Measurements from ENCODE around the gene SHISA3.
A peak's percentile ranks its signal among the peaks of the same experiment; 100 is the strongest.

SHISA3 gene

DNA sequence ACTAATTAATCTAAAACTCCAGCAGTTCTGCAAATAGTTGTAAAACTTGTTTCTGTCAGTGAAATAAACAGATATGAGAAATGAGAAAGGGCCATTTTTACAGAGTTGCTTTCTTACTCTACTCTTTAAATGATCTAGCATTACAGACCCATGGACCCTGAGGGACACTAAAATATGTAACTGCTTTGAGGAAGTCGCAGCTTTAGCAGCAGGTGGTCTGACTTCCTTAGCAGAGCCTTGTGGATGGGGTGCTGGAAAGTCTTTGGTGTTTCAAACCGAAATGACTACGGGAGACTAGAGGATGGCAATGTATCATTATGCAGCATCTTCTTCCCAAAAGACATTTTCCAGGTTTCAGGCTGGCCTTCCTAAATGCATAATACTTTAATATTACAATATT, 18.7 kb downstream of the SHISA3 start:
- ATAC-seq = no peak
- TF ChIP-seq CSDC2 (CRISPR knock-in tag; IDR thresholded peaks at IDR 0.05) = no peak
- TF ChIP-seq BACH2 (CRISPR knock-in tag; IDR thresholded peaks at IDR 0.05; ENCODE audit: borderline replicate concordance) = no peak
- TF ChIP-seq ZNF565 (CRISPR knock-in tag; conservative IDR thresholded peaks at IDR 0.05; ENCODE audit: low read depth) = no peak
- no peak for TF ChIP-seq ZNF70 (CRISPR knock-in tag; IDR thresholded peaks at IDR 0.05)
- TF ChIP-seq GLIS3 (CRISPR knock-in tag; IDR thresholded peaks at IDR 0.05) = no peak
- TF ChIP-seq ZFP30 (CRISPR knock-in tag; IDR thresholded peaks at IDR 0.05) = no peak
- TF ChIP-seq ESRRG (CRISPR knock-in tag; IDR thresholded peaks at IDR 0.05) = no peak
- TF ChIP-seq TCF4 (CRISPR knock-in tag; IDR thresholded peaks at IDR 0.05; ENCODE audit: borderline replicate concordance) = no peak
- no peak for TF ChIP-seq ZNF8 (CRISPR knock-in tag; IDR thresholded peaks at IDR 0.05)
- no peak for TF ChIP-seq TOX (CRISPR knock-in tag; IDR thresholded peaks at IDR 0.05; ENCODE audit: borderline replicate concordance)

DNA sequence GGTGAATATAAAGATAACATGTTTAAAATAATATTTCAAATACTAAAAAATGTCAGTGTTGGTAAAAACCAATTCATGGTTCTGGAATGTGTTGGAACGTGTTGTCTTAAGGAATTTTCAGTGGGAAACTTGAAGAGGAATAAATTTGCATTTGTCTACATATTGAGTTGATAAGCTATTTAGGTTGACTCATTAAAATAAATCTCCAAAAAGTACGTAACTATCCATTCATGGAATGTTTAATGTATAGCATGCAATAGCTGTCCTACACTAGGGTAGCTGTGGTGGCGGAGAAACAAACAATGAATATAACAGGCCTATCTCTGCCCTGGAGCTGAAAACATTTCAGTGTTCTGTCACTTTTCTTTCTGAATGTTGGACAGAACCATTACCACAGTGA, 20.3 kb downstream of the SHISA3 start:
- ATAC-seq = peak; percentile 44
- no peak for TF ChIP-seq ZNF8 (CRISPR knock-in tag; IDR thresholded peaks at IDR 0.05)
- TF ChIP-seq OSR1 (CRISPR knock-in tag; IDR thresholded peaks at IDR 0.05) = no peak
- TF ChIP-seq GLIS3 (CRISPR knock-in tag; IDR thresholded peaks at IDR 0.05) = no peak
- TF ChIP-seq PPARA (CRISPR knock-in tag; IDR thresholded peaks at IDR 0.05; ENCODE audit: borderline replicate concordance) = no peak
- no peak for TF ChIP-seq BACH2 (CRISPR knock-in tag; IDR thresholded peaks at IDR 0.05; ENCODE audit: borderline replicate concordance)
- TF ChIP-seq TCF4 (CRISPR knock-in tag; IDR thresholded peaks at IDR 0.05; ENCODE audit: borderline replicate concordance) = no peak
- TF ChIP-seq, protein P1, sequence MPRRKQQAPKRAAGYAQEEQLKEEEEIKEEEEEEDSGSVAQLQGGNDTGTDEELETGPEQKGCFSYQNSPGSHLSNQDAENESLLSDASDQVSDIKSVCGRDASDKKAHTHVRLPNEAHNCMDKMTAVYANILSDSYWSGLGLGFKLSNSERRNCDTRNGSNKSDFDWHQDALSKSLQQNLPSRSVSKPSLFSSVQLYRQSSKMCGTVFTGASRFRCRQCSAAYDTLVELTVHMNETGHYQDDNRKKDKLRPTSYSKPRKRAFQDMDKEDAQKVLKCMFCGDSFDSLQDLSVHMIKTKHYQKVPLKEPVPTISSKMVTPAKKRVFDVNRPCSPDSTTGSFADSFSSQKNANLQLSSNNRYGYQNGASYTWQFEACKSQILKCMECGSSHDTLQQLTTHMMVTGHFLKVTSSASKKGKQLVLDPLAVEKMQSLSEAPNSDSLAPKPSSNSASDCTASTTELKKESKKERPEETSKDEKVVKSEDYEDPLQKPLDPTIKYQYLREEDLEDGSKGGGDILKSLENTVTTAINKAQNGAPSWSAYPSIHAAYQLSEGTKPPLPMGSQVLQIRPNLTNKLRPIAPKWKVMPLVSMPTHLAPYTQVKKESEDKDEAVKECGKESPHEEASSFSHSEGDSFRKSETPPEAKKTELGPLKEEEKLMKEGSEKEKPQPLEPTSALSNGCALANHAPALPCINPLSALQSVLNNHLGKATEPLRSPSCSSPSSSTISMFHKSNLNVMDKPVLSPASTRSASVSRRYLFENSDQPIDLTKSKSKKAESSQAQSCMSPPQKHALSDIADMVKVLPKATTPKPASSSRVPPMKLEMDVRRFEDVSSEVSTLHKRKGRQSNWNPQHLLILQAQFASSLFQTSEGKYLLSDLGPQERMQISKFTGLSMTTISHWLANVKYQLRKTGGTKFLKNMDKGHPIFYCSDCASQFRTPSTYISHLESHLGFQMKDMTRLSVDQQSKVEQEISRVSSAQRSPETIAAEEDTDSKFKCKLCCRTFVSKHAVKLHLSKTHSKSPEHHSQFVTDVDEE (CRISPR knock-in tag; IDR thresholded peaks at IDR 0.05) = no peak
- TF ChIP-seq, protein P2, sequence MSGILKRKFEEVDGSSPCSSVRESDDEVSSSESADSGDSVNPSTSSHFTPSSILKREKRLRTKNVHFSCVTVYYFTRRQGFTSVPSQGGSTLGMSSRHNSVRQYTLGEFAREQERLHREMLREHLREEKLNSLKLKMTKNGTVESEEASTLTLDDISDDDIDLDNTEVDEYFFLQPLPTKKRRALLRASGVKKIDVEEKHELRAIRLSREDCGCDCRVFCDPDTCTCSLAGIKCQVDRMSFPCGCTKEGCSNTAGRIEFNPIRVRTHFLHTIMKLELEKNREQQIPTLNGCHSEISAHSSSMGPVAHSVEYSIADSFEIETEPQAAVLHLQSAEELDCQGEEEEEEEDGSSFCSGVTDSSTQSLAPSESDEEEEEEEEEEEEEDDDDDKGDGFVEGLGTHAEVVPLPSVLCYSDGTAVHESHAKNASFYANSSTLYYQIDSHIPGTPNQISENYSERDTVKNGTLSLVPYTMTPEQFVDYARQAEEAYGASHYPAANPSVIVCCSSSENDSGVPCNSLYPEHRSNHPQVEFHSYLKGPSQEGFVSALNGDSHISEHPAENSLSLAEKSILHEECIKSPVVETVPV (CRISPR knock-in tag; IDR thresholded peaks at IDR 0.05) = no peak
- TF ChIP-seq ISL1 (CRISPR knock-in tag; IDR thresholded peaks at IDR 0.05) = no peak
- no peak for TF ChIP-seq RARB (CRISPR knock-in tag; IDR thresholded peaks at IDR 0.05)
- no peak for TF ChIP-seq ZFP3 (CRISPR knock-in tag; IDR thresholded peaks at IDR 0.05)
- no peak for TF ChIP-seq ZNF70 (CRISPR knock-in tag; IDR thresholded peaks at IDR 0.05)
- TF ChIP-seq ZFP30 (CRISPR knock-in tag; IDR thresholded peaks at IDR 0.05) = no peak
- TF ChIP-seq, protein P3, sequence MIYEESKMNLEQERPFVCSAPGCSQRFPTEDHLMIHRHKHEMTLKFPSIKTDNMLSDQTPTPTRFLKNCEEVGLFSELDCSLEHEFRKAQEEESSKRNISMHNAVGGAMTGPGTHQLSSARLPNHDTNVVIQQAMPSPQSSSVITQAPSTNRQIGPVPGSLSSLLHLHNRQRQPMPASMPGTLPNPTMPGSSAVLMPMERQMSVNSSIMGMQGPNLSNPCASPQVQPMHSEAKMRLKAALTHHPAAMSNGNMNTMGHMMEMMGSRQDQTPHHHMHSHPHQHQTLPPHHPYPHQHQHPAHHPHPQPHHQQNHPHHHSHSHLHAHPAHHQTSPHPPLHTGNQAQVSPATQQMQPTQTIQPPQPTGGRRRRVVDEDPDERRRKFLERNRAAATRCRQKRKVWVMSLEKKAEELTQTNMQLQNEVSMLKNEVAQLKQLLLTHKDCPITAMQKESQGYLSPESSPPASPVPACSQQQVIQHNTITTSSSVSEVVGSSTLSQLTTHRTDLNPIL (CRISPR knock-in tag; IDR thresholded peaks at IDR 0.05; ENCODE audit: low read depth) = no peak
- TF ChIP-seq, protein P4, sequence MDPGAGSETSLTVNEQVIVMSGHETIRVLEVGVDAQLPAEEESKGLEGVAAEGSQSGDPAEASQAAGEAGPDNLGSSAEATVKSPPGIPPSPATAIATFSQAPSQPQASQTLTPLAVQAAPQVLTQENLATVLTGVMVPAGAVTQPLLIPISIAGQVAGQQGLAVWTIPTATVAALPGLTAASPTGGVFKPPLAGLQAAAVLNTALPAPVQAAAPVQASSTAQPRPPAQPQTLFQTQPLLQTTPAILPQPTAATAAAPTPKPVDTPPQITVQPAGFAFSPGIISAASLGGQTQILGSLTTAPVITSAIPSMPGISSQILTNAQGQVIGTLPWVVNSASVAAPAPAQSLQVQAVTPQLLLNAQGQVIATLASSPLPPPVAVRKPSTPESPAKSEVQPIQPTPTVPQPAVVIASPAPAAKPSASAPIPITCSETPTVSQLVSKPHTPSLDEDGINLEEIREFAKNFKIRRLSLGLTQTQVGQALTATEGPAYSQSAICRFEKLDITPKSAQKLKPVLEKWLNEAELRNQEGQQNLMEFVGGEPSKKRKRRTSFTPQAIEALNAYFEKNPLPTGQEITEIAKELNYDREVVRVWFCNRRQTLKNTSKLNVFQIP (CRISPR knock-in tag; IDR thresholded peaks at IDR 0.05; ENCODE audit: borderline replicate concordance, low read depth) = no peak

DNA sequence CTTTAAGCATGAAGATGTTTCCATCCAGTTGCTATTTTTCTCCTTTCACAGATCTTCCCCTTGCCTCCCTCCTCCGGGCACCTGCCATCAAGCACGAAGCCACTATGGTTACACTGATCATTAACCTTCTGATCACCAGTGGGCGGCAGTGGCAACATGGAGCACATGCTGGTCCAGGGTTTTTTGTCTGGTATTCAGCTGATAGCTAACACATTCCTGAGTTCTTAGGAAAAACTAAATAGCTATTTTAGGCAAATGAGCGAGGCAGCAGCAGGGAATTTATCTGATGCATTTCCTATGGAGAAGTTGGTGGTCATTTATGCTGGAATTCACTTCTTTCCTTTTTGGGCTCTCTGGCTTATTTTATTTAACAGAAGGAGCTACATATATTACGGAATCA, 22.9 kb downstream of the SHISA3 start:
- TF ChIP-seq RARB (CRISPR knock-in tag; IDR thresholded peaks at IDR 0.05) (no peak), GLIS3 (CRISPR knock-in tag; IDR thresholded peaks at IDR 0.05) (no peak), PPARA (CRISPR knock-in tag; IDR thresholded peaks at IDR 0.05; ENCODE audit: borderline replicate concordance) (no peak), ISL1 (CRISPR knock-in tag; IDR thresholded peaks at IDR 0.05) (no peak), ZFP30 (CRISPR knock-in tag; IDR thresholded peaks at IDR 0.05) (no peak), BACH2 (CRISPR knock-in tag; IDR thresholded peaks at IDR 0.05; ENCODE audit: borderline replicate concordance) (no peak), CSDC2 (CRISPR knock-in tag; IDR thresholded peaks at IDR 0.05) (no peak), SNAI2 (CRISPR knock-in tag; IDR thresholded peaks at IDR 0.05) (no peak), TOX (CRISPR knock-in tag; IDR thresholded peaks at IDR 0.05; ENCODE audit: borderline replicate concordance) (no peak)
- TF ChIP-seq, protein P4 (CRISPR knock-in tag; IDR thresholded peaks at IDR 0.05; ENCODE audit: borderline replicate concordance, low read depth) = no peak
- TF ChIP-seq, protein P5, sequence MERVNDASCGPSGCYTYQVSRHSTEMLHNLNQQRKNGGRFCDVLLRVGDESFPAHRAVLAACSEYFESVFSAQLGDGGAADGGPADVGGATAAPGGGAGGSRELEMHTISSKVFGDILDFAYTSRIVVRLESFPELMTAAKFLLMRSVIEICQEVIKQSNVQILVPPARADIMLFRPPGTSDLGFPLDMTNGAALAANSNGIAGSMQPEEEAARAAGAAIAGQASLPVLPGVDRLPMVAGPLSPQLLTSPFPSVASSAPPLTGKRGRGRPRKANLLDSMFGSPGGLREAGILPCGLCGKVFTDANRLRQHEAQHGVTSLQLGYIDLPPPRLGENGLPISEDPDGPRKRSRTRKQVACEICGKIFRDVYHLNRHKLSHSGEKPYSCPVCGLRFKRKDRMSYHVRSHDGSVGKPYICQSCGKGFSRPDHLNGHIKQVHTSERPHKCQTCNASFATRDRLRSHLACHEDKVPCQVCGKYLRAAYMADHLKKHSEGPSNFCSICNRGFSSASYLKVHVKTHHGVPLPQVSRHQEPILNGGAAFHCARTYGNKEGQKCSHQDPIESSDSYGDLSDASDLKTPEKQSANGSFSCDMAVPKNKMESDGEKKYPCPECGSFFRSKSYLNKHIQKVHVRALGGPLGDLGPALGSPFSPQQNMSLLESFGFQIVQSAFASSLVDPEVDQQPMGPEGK (CRISPR knock-in tag; IDR thresholded peaks at IDR 0.05; ENCODE audit: borderline replicate concordance) = no peak
- TF ChIP-seq, protein P1 (CRISPR knock-in tag; IDR thresholded peaks at IDR 0.05) = no peak
- TF ChIP-seq, protein P3 (CRISPR knock-in tag; IDR thresholded peaks at IDR 0.05; ENCODE audit: low read depth) = no peak
- ATAC-seq = peak; percentile 33; the same call in 2 of the 3 replicates
